MV-4-11 (cell line): Measurements from ENCODE around the gene RDM1.

Experiments
- DNase-seq: peaks from one replicate; lab custom pipeline; 2025; lab: John Stamatoyannopoulos, UW

RDM1 gene

DNA sequence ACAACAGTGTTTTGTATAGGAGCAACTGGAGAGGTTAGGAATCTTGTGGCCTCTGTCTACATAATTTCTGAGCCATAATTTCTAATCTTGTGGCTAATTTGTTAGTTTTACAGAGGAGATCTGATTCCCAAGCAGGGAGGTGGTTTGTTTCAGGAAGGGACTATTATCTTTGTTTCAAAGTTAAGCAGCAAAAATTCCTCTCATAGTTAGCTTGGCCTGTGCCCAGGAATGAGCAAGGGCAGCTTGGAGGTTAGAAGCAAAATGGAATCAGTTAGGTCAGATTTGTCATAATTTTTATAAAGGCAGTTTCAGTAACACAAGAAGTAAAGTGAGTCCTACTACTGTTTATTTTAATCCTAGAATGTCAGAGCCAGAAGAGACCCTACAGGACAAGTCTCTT, 2.0 kb upstream of the RDM1 start:
- no peak for DNase-seq

GRCh38 chr17:35931794-35932425, 1.3 kb upstream of the RDM1 start:
- DNase-seq, result no peak

GRCh38 chr17:35927714-35928113, 2.9 kb downstream of the RDM1 start:
- DNase-seq, result no peak

- DNase-seq, result no peak
These were observed 6.9 kb downstream of the RDM1 start for GRCh38 chr17:35923609-35924114.

- DNase-seq, result no peak
These were observed 10.3 kb downstream of the RDM1 start for GRCh38 chr17:35920229-35920628.

GRCh38 chr17:35918665-35919064, 11.9 kb downstream of the RDM1 start:
- DNase-seq, result no peak

- DNase-seq, result no peak
These were observed 12.9 kb downstream of the RDM1 start for GRCh38 chr17:35917519-35918213.

- DNase-seq, result no peak
These were observed 15.2 kb downstream of the RDM1 start for GRCh38 chr17:35915153-35915964.

GRCh38 chr17:35914354-35914753, 16.2 kb downstream of the RDM1 start:
- no peak for DNase-seq

- DNase-seq, result no peak
These were observed 17.0 kb downstream of the RDM1 start for GRCh38 chr17:35913609-35914008.

DNA sequence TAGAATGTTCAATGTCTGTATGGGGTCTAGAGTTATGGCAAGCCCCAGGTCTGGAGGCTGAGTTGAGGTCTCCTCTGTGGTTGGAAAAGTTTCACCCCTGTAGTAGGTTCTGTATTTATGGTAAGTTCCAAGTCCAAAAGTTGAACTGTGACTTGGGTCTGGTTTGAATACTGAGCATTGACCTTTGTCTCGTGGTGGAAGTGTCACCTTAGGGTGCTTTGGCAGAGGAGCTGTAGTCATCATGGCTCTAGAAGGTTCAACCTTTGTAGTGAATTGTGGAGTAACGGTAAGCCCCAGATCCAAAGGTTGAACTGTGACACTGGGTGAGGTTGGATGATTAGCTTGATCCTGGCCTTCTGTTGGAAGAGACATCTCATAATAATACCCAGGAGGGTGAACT, 17.6 kb downstream of the RDM1 start:
- no peak for DNase-seq

DNA sequence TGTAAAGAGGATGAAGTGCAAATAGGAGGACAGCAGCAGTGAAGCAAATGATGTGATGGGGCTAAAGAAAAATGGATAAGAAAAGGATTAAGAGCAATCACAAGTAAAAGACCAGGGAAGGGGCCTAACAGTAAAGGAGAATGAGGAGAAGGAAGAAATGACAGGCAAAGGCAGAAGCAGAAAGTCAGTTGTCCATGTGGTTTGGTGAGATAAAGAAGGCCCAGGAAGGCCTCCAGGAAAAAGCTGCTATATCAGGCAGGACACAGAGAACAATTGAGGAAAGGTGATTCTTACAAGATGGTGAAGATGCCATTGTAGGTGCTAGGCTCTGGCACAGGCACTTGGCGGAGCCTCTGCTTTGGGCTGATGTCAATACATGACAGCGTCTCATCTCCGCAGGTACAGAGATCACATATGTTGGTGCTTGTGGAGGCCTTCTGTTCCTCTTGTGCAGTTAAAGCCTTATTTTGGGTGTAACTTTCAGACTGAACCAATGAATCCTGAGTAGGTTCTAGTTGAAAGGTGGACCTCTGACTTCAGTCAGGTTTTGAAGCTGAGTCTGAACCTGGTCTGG, 18.1 kb downstream of the RDM1 start:
- DNase-seq, result no peak

- no peak for DNase-seq
These were observed 21.2 kb downstream of the RDM1 start for GRCh38 chr17:35909408-35909807.

GRCh38 chr17:35907691-35908090, 22.9 kb downstream of the RDM1 start:
- no peak for DNase-seq

DNA sequence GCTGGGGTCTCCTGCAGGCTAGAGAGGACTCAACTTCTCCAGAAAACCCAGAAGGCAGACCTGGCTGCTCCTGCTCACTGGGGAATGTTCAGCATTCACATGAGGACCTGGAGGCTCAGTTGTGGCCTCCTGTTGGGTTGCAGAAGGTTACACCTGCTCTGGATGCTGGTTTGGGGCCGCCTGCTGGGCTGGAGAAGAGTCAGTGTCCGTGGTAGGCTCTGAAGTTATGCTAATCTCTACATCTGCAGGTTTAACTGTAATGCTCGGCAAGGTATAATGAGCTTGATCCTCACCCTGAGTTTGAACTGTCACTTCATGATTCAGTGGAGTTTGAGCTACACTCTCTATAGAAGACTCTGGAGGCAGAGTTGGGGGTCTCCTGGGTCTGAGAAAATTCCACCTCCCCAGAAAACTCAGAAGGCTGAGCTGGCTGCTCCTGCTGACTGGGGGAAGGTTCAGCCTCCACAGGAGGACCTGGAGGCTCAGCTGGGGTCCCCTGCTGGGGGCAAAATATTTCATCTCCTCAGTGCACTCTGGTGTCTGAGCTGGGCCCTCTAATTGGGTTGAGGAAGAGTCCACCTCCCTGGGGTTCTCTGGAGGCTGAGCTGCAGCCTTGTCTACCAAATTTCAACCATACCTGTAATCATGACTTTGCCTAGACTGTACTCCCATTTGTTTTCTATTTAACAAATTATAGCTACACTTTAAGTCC, 23.5 kb downstream of the RDM1 start:
- DNase-seq, result no peak

GRCh38 chr17:35906191-35906925, 24.2 kb downstream of the RDM1 start:
- no peak for DNase-seq

DNA sequence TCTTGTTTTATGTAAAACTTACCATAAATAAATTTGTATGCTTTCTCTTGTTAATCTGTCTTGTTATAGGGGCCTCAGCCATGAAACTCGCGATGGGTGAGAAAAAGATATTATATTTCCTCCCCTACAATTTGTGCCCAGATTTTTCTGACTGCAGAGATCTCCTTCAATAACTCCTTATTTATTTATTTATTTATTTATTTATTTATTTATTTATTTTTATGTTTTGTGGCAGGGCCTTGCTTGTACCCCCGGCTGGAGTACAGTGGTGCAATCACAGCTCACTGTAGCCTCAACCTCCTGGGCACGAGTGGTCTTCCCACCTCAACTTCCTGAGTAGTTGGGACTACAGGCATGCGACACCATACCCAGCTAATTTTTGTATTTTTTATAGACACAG, 27.1 kb downstream of the RDM1 start:
- no peak for DNase-seq

GRCh38 chr17:35901631-35902175, 28.9 kb downstream of the RDM1 start:
- DNase-seq, result no peak

- peak; percentile 24 for DNase-seq
These were observed 29.7 kb downstream of the RDM1 start for GRCh38 chr17:35900708-35901480.

- no peak for DNase-seq
These were observed 30.3 kb downstream of the RDM1 start for GRCh38 chr17:35900280-35900679.
